ENCODE measurements around the gene PIP4P1. TPM values are rescaled to one million over a fixed set of nuclear protein-coding genes. Genes with fewer than 3 reads are reported as not detected.

Gene PIP4P1
- 10 to 100 TPM; 15.8 to 32.0 (median 25.9) TPM for total RNA-seq

DNA sequence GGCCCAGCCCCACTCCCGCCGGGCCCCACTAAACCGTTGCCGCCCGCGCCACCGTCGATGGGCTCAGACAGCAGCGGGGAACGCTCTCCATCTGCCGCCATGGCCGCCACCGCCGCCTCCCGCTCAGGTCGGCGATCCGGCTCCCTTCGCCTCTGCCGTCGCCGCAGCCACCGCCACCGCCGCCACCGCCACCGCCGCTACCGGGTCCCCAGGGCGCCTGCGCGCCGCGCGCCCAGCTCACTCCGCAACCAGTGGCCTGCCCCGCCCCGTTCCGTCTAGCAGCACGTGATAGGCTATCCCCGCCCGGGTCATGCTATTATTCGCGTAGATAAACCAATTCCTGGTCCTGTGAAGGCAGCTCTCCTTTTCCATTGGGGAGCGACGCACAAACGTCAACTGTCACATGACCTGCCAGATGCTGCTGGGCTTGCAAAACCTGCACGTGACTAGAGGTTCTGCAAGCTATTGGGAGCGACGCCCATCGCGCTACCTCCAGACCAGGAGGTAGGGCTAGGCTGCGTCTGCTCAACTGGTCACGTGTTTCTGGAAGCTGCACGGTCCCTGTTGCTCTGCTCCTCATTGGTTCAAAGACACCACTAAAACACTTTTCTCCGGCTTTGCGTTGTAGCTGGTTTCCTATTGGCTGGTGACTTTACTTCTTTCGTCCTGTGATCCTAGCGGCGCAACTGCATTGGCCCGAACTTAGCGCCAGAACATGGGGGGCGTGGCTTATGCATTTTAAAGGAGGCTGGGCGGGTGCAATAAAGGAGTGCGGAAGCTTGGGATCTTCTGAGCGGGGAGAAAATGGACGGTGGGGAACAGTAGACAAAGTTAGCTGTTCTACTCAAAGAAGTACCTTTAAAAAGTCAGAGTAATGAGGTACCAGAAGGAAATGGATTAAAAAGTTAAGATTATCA is at the start of gene PIP4P1:
Gene PIP4P1, minus strand, starts transcription at position 210 of the 917 bp plus-strand sequence. Its CDS starts 109 bp downstream, at position 101.
- TF ChIP-seq, protein P1, sequence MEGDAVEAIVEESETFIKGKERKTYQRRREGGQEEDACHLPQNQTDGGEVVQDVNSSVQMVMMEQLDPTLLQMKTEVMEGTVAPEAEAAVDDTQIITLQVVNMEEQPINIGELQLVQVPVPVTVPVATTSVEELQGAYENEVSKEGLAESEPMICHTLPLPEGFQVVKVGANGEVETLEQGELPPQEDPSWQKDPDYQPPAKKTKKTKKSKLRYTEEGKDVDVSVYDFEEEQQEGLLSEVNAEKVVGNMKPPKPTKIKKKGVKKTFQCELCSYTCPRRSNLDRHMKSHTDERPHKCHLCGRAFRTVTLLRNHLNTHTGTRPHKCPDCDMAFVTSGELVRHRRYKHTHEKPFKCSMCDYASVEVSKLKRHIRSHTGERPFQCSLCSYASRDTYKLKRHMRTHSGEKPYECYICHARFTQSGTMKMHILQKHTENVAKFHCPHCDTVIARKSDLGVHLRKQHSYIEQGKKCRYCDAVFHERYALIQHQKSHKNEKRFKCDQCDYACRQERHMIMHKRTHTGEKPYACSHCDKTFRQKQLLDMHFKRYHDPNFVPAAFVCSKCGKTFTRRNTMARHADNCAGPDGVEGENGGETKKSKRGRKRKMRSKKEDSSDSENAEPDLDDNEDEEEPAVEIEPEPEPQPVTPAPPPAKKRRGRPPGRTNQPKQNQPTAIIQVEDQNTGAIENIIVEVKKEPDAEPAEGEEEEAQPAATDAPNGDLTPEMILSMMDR (IDR thresholded peaks at IDR 0.05; ENCODE audit: low read depth): no peak

DNA sequence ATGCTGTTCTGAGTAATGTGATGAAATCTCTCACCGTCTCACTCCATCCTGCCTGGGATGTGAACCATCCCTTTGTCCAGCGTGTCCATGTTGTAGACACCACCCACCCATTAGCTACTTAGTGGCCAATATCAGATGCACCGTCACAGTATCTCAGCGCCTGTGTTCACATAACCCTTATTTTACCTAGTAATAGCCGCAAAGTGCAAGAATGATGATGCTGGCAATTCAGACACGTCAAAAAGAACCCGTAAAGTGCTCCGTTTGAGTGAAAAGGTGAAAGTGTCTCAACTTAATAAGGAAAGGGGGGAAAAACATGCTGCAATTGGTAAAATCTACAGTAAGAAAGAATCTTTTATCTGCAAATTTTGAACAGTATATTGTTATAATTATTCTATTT is 47.1 kb upstream of the PIP4P1 start:
- TF ChIP-seq, protein P1 (IDR thresholded peaks at IDR 0.05; ENCODE audit: low read depth): no peak

DNA sequence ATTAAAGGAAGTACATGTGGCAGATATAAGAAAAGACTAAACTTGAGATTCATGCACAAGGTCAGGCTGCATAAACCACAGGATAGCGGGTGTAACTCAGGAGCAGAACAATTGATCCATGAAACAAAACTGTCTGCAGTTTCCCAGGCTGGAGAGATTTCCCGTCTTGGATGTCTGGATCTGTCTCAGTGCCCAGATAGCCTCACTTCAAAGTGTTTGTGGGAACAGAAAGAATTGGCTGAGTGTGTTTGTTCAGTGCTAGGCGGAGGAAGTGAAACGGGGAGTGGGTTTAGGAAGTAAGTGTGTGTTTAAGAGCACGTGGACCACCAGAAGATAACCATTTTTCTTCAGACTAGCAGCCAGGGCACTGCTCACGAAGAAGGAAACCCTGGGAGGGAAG is 42.7 kb upstream of the PIP4P1 start:
- TF ChIP-seq, protein P1 (IDR thresholded peaks at IDR 0.05; ENCODE audit: low read depth): no peak

DNA sequence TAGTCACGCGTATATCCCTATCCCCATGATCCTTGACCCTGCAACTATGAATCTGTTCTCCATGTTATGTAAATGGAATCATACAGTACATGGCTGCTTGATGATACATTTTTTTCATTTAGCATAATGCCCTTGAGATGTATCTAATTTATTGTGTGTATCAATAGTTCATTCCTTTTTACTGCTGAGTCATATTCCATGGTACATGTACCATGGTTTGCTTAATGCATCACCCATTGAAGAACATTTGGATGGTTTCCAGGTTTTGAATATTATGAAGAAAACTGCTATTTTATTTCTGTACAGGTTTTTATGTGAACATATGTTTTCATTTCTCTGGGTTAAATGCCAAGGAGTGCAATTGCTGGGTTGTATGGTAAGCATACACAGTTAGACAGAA is 40.1 kb upstream of the PIP4P1 start:
- TF ChIP-seq, protein P1 (IDR thresholded peaks at IDR 0.05; ENCODE audit: low read depth): no peak

DNA sequence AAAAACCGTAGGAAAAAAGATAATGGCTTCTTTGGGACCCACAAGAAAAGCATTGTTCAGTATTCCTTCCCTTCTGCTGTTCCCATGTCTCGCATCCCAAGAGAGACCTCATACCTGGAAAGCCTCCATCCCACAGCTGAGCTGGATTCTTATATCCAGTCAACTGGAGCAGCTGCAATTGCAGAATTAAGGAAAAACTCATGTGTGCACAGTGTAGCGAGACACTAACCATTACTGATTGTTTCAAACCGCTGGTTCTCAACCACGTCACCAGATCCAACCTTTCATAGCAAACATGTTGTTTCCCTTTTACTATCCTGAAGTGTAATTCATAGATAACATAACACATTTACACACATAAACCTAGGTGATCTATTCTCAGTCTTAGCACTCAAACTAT is 38.6 kb upstream of the PIP4P1 start:
- TF ChIP-seq, protein P1 (IDR thresholded peaks at IDR 0.05; ENCODE audit: low read depth): no peak

DNA sequence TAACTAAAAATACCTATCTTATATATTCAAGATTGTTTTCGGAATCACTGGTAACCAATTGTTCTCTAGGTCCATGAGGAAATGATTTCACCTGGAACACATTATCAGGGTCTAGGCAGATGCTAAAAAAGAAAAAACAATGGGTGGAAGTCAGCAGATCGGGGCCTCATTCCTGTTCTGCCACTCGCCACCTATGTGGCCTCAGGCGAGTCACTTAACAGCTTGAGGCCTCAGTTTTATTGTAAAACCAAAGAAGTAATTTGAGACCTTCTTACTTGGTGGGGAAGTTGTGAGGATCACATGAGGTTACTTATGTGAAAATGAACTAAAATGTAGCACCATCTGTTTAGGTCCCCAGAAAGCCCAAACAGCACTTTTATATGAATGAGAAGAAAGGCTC is 37.9 kb upstream of the PIP4P1 start:
- TF ChIP-seq, protein P1 (IDR thresholded peaks at IDR 0.05; ENCODE audit: low read depth): no peak

DNA sequence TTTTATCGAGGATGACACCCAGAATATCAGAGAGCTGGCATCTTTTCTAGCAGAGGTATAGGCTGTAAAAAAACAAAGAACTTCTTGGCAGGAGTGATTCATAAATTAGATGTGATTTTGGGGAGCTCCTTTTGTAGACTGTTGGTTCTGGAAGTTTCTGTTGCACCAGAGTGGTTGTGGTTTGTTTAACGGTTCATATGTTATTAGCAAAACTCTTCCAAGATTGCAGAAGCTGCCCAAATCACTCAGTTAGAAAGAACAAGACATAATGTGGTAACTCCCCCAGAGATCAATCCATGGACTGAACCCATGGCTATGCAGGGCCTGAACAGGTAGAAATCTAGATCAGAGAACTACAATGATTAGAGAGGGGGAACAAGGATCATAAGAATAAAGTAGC is 37.4 kb upstream of the PIP4P1 start:
- TF ChIP-seq, protein P1 (IDR thresholded peaks at IDR 0.05; ENCODE audit: low read depth): no peak
